Measurements from ENCODE around the gene CPPED1. TPM values are rescaled to one million over a fixed set of nuclear protein-coding genes. Genes with fewer than 3 reads are reported as not detected.

Gene CPPED1
- total RNA-seq, 4 donors from 2014 or later, result 10.4 to 18.9 (median 16.0) TPM

- Histone ChIP-seq H3K36me3 (peaks cover 0 to 33% (median 0%) of the 10 kb centered on the region in 3 donors), H3K4me1 (no peaks in the 10 kb centered on the region), H3K9me3 (peaks cover 0 to 7% (median 0%) of the 10 kb centered on the region in 4 donors), H3K4me3 (no peak overlapping the region), H3K27ac (no peak overlapping the region), H3K27me3 (no peaks in the 10 kb centered on the region)
- WGBS, 2 donors, result 92 to 94% methylated on average over 5 of the region's 5 CpGs
- DNase-seq (ENCODE audit: low spot score in 2 of 2), result no peak
- TF ChIP-seq CTCF (IDR thresholded peaks at IDR 0.05), result no peak
- TF ChIP-seq POLR2A (IDR thresholded peaks at IDR 0.05), result no peak
- TF ChIP-seq EP300 (IDR thresholded peaks at IDR 0.05), result no peak
These were observed 129.2 kb downstream of the CPPED1 start for GRCh38 chr16:12674524-12674923.

- Histone ChIP-seq H3K9me3 (peaks cover 0 to 11% (median 0%) of the 10 kb centered on the region in 4 donors), H3K4me3 (no peak overlapping the region), H3K27ac (no peak overlapping the region), H3K27me3 (no peaks in the 10 kb centered on the region), H3K36me3 (peaks cover 0 to 38% (median 0%) of the 10 kb centered on the region in 3 donors), H3K4me1 (no peaks in the 10 kb centered on the region)
- no peak for DNase-seq (ENCODE audit: low spot score in 2 of 2)
- no peak for TF ChIP-seq CTCF (IDR thresholded peaks at IDR 0.05)
- TF ChIP-seq EP300 (IDR thresholded peaks at IDR 0.05), result no peak
- no peak for TF ChIP-seq POLR2A (IDR thresholded peaks at IDR 0.05)
- WGBS, 2 donors, result 78% methylated on average over 6 of the region's 6 CpGs
These were observed 129.6 kb downstream of the CPPED1 start for GRCh38 chr16:12674071-12674470.

GRCh38 chr16:12673466-12673865 lies 130.2 kb downstream of the CPPED1 start:
- Histone ChIP-seq H3K27ac (no peak overlapping the region), H3K36me3 (peaks cover 0 to 41% (median 0%) of the 10 kb centered on the region in 3 donors), H3K9me3 (peaks cover 0 to 17% (median 0%) of the 10 kb centered on the region in 4 donors), H3K4me3 (no peak overlapping the region), H3K4me1 (no peaks in the 10 kb centered on the region), H3K27me3 (no peaks in the 10 kb centered on the region)
- WGBS, 2 donors, result 81 to 84% methylated on average over 10 of the region's 10 CpGs
- TF ChIP-seq EP300 (IDR thresholded peaks at IDR 0.05) (no peak), CTCF (IDR thresholded peaks at IDR 0.05) (no peak), POLR2A (IDR thresholded peaks at IDR 0.05) (no peak)
- DNase-seq (ENCODE audit: low spot score in 2 of 2), result no peak

- peaks cover 0 to 22% (median under 1%) of the 10 kb centered on the region in 4 donors for H3K9me3 ChIP-seq
- H3K27ac ChIP-seq, result no peak overlapping the region
- no peak for DNase-seq (ENCODE audit: low spot score in 2 of 2)
- H3K4me3 ChIP-seq, result no peak overlapping the region
- 65 to 75% methylated on average over 8 of the region's 8 CpGs for WGBS, 2 donors
- no peaks in the 10 kb centered on the region for H3K27me3 ChIP-seq
- H3K4me1 ChIP-seq, result no peaks in the 10 kb centered on the region
- H3K36me3 ChIP-seq, result peaks cover 0 to 41% (median 0%) of the 10 kb centered on the region in 3 donors
- no peak for TF ChIP-seq CTCF (IDR thresholded peaks at IDR 0.05)
- no peak for TF ChIP-seq EP300 (IDR thresholded peaks at IDR 0.05)
- TF ChIP-seq POLR2A (IDR thresholded peaks at IDR 0.05), result no peak
These were observed 130.7 kb downstream of the CPPED1 start for GRCh38 chr16:12672986-12673385.

GRCh38 chr16:12669908-12670307 lies 133.8 kb downstream of the CPPED1 start:
- Histone ChIP-seq H3K4me1 (no peaks in the 10 kb centered on the region), H3K9me3 (peaks cover 0 to 37% (median 3%) of the 10 kb centered on the region in 4 donors), H3K27me3 (no peaks in the 10 kb centered on the region), H3K4me3 (no peak overlapping the region), H3K36me3 (peaks cover 0 to 41% (median 0%) of the 10 kb centered on the region in 3 donors), H3K27ac (no peak overlapping the region)
- TF ChIP-seq POLR2A (IDR thresholded peaks at IDR 0.05) (no peak), EP300 (IDR thresholded peaks at IDR 0.05) (no peak), CTCF (IDR thresholded peaks at IDR 0.05) (no peak)
- no peak for DNase-seq (ENCODE audit: low spot score in 2 of 2)
- 92 to 93% methylated on average over 6 of the region's 6 CpGs for WGBS, 2 donors

Data from tibial nerve (tissue), 4 donors.